ENCODE measurements around the gene SS18L1. TPM values are rescaled to one million over a fixed set of nuclear protein-coding genes. Genes with fewer than 3 reads are reported as not detected.

Gene SS18L1
- total RNA-seq, 1 donor from 2014 or later, result 8.7 TPM

DNA sequence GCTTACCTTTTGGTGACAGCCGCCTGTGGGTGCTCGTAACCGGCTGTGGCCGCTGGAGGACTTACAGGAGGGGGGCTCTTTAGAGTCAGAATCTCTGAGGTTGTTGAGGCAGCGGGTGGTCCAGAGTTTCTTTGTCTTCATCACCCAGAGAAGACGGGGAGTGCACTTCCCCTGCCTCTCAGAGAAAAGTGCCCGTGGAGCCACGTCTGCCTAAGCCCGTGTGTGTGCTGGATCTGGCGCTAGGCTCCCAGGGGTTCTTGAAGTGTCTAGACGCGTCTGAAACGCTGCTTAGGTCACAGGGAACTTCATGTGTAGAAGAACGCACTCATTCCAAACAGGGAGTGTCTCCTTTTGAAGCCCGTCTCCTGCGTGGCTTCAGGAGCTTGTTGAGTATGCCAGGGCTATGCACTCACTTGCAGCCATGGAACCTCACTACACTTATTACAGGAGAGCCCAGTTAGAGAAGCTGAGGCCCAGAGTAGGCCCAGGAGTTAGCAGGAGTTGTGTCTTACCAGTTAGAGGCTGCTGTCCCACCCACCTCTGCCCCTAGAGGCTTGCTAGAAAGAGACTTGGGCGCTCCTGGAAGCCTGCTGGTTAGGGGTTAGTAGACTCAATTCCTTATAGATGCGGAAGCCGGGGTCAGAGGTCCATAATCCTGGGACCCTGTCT, 20.0 kb upstream of the SS18L1 start:
- H3K4me3 ChIP-seq (ENCODE audit: low read depth, low read length), result peak overlapping the region; percentile 61
- TF ChIP-seq, protein P1, sequence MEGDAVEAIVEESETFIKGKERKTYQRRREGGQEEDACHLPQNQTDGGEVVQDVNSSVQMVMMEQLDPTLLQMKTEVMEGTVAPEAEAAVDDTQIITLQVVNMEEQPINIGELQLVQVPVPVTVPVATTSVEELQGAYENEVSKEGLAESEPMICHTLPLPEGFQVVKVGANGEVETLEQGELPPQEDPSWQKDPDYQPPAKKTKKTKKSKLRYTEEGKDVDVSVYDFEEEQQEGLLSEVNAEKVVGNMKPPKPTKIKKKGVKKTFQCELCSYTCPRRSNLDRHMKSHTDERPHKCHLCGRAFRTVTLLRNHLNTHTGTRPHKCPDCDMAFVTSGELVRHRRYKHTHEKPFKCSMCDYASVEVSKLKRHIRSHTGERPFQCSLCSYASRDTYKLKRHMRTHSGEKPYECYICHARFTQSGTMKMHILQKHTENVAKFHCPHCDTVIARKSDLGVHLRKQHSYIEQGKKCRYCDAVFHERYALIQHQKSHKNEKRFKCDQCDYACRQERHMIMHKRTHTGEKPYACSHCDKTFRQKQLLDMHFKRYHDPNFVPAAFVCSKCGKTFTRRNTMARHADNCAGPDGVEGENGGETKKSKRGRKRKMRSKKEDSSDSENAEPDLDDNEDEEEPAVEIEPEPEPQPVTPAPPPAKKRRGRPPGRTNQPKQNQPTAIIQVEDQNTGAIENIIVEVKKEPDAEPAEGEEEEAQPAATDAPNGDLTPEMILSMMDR (IDR thresholded peaks at IDR 0.05; ENCODE audit: insufficient read depth, low read length, severe bottlenecking), result peak; percentile 20
- FAIRE-seq (no peak), DNase-seq (ENCODE audit: low read depth) (peak; percentile 38)
- H3K27me3 ChIP-seq (ENCODE audit: control insufficient read depth, insufficient read depth, low read length), result no peaks in the 10 kb centered on the region
- H3K36me3 ChIP-seq (ENCODE audit: control insufficient read depth, insufficient read depth, low read length), result peaks cover 23% of the 10 kb centered on the region

DNA sequence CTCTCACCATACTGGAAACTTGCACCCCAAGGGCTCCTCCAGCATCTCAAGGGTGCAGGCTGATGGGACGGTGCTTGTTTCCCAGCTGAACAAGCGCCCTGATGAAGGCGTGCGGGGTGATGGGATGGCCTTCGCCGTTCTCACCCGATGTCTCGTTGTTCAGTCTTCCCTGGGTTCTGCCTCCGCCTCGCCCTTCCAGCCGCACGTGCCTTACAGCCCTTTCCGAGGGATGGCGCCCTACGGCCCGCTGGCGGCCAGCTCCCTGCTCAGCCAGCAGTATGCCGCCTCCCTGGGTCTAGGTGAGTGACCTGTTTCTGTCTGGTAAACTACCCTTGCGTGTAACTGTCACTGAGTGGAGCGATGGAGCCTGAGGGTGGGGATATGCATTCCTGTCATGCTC, 17.4 kb upstream of the SS18L1 start:
- TF ChIP-seq, protein P1 (IDR thresholded peaks at IDR 0.05; ENCODE audit: insufficient read depth, low read length, severe bottlenecking), result no peak
- H3K36me3 ChIP-seq (ENCODE audit: control insufficient read depth, insufficient read depth, low read length), result peaks cover 37% of the 10 kb centered on the region
- FAIRE-seq, result no peak

DNA sequence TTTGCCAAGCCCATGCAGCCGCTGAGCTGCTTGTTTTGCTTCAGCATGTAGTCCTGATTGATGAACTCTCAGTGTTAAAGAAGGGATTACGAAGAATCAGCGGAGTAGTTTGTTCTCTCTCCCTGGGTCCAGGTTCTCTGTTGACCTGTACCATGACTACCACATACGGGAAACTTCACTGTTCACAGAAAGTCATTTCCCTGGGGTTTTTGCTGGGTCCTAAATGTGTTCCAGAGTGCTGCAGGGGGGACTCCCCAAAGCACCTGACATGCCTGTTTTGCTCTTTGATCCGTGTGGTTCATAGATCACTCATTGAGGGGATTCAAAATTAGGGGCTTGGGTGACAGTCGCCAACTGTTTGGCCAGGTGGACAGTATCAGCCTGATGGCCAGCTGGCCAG, 15.8 kb upstream of the SS18L1 start:
- H3K36me3 ChIP-seq (ENCODE audit: control insufficient read depth, insufficient read depth, low read length), result peaks cover 49% of the 10 kb centered on the region
- FAIRE-seq (no peak), DNase-seq (ENCODE audit: low read depth) (no peak)
- no peak overlapping the region for H3K4me3 ChIP-seq (ENCODE audit: low read depth, low read length)
- H3K27me3 ChIP-seq (ENCODE audit: control insufficient read depth, insufficient read depth, low read length), result no peaks in the 10 kb centered on the region
- TF ChIP-seq, protein P1 (IDR thresholded peaks at IDR 0.05; ENCODE audit: insufficient read depth, low read length, severe bottlenecking), result no peak

More for the DNA sequence above, 17.4 kb upstream of the SS18L1 start:
- DNase-seq (ENCODE audit: low read depth), result no peak
- no peak overlapping the region for H3K4me3 ChIP-seq (ENCODE audit: low read depth, low read length)
- H3K27me3 ChIP-seq (ENCODE audit: control insufficient read depth, insufficient read depth, low read length), result no peaks in the 10 kb centered on the region

DNA sequence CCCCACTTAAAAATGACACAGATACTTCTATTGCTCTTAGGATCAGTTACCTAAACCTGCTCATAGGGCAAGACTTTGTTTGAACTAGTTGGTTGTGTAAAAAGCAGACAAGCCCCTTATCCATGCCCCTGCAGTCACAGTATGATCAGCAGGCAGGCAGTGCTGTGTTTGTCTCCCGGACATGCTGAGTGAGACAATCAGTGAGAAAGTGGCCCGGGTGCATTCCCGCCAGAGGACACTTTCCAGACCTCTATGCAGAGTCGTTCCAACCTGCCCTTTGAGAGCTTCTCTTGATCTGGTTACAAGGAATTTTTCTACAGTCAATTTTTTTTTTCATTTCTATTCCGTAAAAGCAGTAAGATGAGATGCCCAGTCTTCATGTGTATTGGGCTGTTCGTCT, 15.1 kb upstream of the SS18L1 start:
- DNase-seq (ENCODE audit: low read depth) (no peak), FAIRE-seq (no peak)
- TF ChIP-seq, protein P1 (IDR thresholded peaks at IDR 0.05; ENCODE audit: insufficient read depth, low read length, severe bottlenecking), result no peak
- H3K27me3 ChIP-seq (ENCODE audit: control insufficient read depth, insufficient read depth, low read length), result no peaks in the 10 kb centered on the region
- no peak overlapping the region for H3K4me3 ChIP-seq (ENCODE audit: low read depth, low read length)
- peaks cover 49% of the 10 kb centered on the region for H3K36me3 ChIP-seq (ENCODE audit: control insufficient read depth, insufficient read depth, low read length)

DNA sequence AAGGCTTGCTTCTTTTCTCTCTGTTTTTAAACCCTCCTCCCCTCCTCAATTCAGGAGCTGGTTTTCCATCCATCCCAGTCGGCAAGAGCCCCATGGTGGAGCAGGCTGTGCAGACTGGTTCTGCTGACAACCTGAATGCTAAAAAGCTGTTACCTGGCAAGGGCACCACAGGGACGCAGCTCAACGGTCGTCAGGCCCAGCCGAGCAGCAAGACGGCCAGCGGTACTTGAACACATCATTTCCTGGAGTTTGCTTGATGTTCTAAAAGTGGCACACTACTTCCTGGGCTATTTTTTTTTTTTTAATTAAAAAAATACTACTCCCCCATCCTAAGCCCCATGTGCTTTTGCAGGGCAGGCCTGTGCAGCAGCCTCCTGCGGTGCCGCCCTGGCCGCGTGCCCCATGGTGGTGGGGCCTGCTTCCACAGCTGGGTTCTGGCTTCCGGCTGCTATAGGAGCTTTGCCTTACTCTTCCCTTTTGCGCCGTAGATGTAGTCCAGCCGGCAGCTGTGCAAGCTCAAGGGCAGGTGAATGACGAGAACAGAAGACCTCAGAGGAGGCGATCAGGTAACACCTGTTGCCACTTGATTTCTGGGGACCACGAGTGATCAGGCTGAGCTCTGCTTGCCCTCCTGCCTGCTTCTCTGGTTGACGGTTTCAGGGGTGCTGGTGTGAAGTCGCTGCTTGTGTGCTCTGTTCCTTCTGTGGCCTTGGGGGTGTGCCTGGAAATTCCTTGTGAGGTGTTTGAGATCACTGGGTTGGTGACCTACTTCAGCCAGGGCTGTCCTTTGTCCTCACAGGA, 13.6 kb upstream of the SS18L1 start:
- FAIRE-seq, result no peak
- TF ChIP-seq, protein P1 (IDR thresholded peaks at IDR 0.05; ENCODE audit: insufficient read depth, low read length, severe bottlenecking), result no peak
- Histone ChIP-seq H3K36me3 (ENCODE audit: control insufficient read depth, insufficient read depth, low read length) (peaks cover 48% of the 10 kb centered on the region), H3K4me3 (ENCODE audit: low read depth, low read length) (no peak overlapping the region), H3K27me3 (ENCODE audit: control insufficient read depth, insufficient read depth, low read length) (no peaks in the 10 kb centered on the region)
- no peak for DNase-seq (ENCODE audit: low read depth)

Data from bronchial epithelial cell (primary cell).